ENCODE measurements around the gene LMNTD2.

Gene LMNTD2

DNA sequence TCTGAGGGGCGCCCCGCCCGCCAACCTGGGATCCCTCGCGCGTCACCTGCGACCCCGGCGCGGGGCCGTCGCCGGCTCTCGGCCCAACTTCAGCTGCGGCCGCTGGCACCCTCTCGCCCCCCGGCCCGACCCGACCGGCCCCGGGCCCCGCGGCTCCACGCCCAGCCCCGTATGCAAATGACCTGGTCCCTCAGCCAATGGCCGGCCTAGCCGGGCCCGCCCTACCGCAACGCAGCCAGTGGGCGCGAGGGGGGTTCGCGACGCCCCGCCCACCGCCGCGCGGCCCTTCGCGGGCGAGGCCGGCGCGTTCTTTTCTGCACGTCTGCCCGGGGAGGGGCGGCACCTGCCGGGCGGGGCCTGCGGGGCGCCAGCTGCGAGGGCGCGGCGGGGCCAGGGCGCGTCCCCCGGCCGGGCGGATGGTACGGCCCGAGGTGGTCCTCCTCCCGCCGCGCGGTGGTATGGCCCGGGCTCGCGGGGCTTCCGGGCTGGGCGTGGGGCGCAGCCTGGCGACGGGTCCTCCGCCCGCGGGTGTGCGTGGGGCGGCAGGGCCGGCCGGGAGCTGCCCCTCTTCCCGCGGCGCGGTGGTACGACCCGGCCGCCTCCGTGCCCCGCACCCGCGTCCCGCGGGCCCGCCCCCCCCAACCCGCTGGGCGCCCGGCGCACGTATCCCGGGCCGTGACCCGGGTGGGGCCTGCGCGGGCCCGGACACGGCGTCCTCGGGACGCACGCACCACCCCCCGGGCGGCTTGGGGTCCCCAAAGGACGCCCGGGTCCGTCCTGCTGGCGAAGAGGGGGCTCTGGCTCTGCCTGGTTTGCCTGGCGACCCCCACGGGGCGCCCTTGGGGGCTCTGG, 8.0 kb upstream of the LMNTD2 start:
- in situ Hi-C loops (cut with MboI; ENCODE audit: low sequenced_read_pairs): no loop called here

- in situ Hi-C loops (cut with MboI; ENCODE audit: low sequenced_read_pairs): no loop called here
Observed at GRCh38 chr11:567629-568292, 7.2 kb upstream of the LMNTD2 start.

- in situ Hi-C loops (cut with MboI; ENCODE audit: low sequenced_read_pairs): no loop called here
Observed at GRCh38 chr11:567011-567628, 6.6 kb upstream of the LMNTD2 start.

GRCh38 chr11:565921-566509, 5.5 kb upstream of the LMNTD2 start:
- in situ Hi-C loops (cut with MboI; ENCODE audit: low sequenced_read_pairs): no loop called here

DNA sequence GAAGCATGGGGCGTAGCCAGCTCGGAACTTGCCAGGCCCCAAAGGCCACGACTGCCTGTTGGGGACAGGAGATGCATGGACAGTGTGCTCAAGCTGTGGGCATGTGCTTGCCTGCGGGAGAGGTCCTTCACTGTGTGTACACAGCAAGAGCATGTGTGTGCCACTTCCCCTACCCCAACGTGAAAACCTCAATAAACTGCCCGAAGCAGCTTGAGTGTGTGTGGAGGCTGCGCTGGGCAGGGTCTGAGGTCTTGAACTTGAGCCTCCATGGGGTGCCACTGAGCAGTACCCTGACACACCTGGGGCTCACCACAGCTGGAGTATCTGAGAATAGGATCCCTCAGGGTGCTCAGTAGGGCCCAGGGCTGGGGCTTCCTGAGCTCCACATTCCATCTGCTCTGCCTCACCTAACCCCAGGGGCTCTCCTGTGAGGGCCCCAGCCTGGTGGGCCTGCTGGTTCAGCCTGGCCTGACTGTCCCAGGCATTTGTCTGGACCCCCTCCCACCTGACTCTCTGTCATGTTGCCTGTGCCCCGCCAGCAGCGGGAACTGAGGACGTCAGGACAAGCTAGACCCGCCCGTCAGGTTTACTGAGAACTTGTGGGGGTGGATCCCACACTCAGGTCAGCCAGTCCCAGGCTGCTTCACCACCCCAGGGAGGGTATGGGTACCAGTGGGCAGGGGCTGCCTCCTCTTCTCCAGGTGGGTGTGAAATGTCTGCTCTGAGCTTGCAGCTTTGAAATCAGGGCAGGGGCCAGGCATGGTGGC, 3.5 kb upstream of the LMNTD2 start:
- in situ Hi-C loops (cut with MboI; ENCODE audit: low sequenced_read_pairs): no loop called here

GRCh38 chr11:563066-563811, 2.7 kb upstream of the LMNTD2 start:
- in situ Hi-C loops (cut with MboI; ENCODE audit: low sequenced_read_pairs): no loop called here

DNA sequence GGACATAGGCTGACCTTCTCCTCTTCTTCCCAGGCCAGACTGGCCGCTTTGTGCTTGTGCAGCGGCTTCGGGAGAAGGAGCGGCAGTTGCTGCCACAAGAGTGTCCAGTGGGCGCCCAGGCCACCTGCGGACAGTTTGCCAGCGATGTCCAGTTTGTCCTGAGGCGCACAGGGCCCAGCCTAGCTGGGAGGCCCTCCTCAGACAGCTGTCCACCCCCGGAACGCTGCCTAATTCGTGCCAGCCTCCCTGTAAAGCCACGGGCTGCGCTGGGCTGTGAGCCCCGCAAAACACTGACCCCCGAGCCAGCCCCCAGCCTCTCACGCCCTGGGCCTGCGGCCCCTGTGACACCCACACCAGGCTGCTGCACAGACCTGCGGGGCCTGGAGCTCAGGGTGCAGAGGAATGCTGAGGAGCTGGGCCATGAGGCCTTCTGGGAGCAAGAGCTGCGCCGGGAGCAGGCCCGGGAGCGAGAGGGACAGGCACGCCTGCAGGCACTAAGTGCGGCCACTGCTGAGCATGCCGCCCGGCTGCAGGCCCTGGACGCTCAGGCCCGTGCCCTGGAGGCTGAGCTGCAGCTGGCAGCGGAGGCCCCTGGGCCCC, 1.6 kb upstream of the LMNTD2 start:
- in situ Hi-C loops (cut with MboI; ENCODE audit: low sequenced_read_pairs): no loop called here

- in situ Hi-C loops (cut with MboI; ENCODE audit: low sequenced_read_pairs): no loop called here
Observed at GRCh38 chr11:561148-562003, 838 bp upstream of the LMNTD2 start.

- in situ Hi-C loops (cut with MboI; ENCODE audit: low sequenced_read_pairs): no loop called here
Observed at GRCh38 chr11:559712-560304, 730 bp downstream of the LMNTD2 start.

GRCh38 chr11:559020-559620, 1.4 kb downstream of the LMNTD2 start:
- in situ Hi-C loops (cut with MboI; ENCODE audit: low sequenced_read_pairs): no loop called here

GRCh38 chr11:558503-558902, 2.0 kb downstream of the LMNTD2 start:
- in situ Hi-C loops (cut with MboI; ENCODE audit: low sequenced_read_pairs): no loop called here

DNA sequence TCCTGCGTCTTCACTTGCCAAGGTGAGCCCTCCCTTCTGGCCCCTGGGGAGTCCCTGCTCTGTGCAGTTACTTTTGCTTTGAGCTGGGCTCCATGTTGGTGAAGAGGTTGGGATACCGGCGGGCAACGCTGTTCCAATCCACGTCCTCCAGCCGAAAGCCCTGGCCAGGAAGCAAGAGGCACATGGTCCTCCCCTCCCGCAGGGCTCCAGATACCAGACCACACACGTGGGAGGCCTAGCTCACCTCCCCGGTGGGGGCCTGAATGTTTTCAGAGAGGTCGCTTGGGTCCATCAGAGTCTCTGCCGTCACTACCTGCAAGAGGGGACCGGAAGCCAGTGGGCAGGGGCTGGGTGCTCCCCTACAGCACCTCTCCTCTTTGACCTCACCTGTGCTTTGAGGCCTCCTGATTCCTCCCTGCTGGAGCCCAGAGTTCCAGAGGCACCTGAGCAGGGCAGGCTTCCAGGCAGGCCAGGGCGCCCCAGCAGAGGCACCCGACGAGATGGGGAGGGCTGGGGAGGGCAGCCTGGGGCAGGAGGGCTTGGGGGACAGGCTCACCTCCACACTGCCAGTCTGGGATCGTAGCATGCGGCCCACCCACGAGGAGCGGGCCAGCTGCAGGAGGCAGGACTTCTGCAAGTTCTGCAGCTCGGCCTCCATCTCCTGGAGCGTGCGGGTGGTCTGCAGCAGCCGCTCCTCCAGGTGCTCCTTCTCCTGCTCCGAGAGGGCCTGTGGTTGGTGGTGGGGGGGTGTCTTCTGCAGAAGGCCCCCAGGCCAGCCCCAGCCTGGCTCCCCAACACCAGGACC, 3.0 kb downstream of the LMNTD2 start:
- in situ Hi-C loops (cut with MboI; ENCODE audit: low sequenced_read_pairs): no loop called here

GRCh38 chr11:556662-557256, 3.8 kb downstream of the LMNTD2 start:
- in situ Hi-C loops (cut with MboI; ENCODE audit: low sequenced_read_pairs): no loop called here

- in situ Hi-C loops (cut with MboI; ENCODE audit: low sequenced_read_pairs): no loop called here
Observed at GRCh38 chr11:555780-556661, 4.5 kb downstream of the LMNTD2 start.

- in situ Hi-C loops (cut with MboI; ENCODE audit: low sequenced_read_pairs): no loop called here
Observed at GRCh38 chr11:555227-555779, 5.2 kb downstream of the LMNTD2 start.

All from HL-60/S4 treated with retinoic acid at 250 ng/mL for 4 days and 3 days (cell line).